Thyroid gland (tissue), 4 donors: ENCODE results near the gene CATSPER4. TPM values are rescaled to one million over a fixed set of nuclear protein-coding genes. Genes with fewer than 3 reads are reported as not detected.

Experiments used
- DNase-seq, 2 donors: peaks; one replicate each; pipeline ENCODE4 v3.0.0-alpha.2; 2019
- H3K27ac ChIP-seq, 3 donors: fragments of 200-600 bp; sonication (generic); 1 replicate in 2 of 3; 2 replicates in 1 of 3; pipeline ENCODE4 v1.5.1; 2016 to 2019; ENCODE audit warnings: mild to moderate bottlenecking in 1 of 3, moderate library complexity in 1 of 3
- H3K27me3 ChIP-seq: fragments of 200-600 bp; sonication (generic); one replicate; pipeline ENCODE4 v1.5.1; 2019
- H3K36me3 ChIP-seq, 2 donors: fragments of 200-600 bp; sonication (generic); one replicate each; pipeline ENCODE4 v1.5.1; 2016 to 2019
- H3K4me1 ChIP-seq, 2 donors: fragments of 200-600 bp; sonication (generic); one replicate each; pipeline ENCODE4 v1.5.1; 2017 to 2019
- H3K4me3 ChIP-seq, 3 donors: fragments of 200-600 bp; sonication (generic); replicated peaks in 1 of 3; 1 replicate in 2 of 3; 2 replicates in 1 of 3; pipeline ENCODE4 v1.5.1; 2016; ENCODE audit warnings: mild to moderate bottlenecking in 1 of 3
- H3K9me3 ChIP-seq: fragments of 200-600 bp; sonication (generic); one replicate; pipeline ENCODE4 v1.5.1; 2017
- POLR2A ChIP-seq, 2 donors: fragments of 450-650 bp; IDR thresholded peaks; one replicate each; pipeline ENCODE4 v1.6.1; 2017; ENCODE audit warnings: antibody characterized with exemption in 2 of 2, mild to moderate bottlenecking in 2 of 2, moderate library complexity in 1 of 2
- WGBS, 2 donors: methylation state at CpG; one replicate each; pipeline ENCODE4 v1.1.5; 2017; 5-methylcytosine and 5-hydroxymethylcytosine counted together
- intact Hi-C: fragments of 100-400 bp; cut with DNase I; formaldehyde crosslinking; loops from one replicate; pipeline ENCODE4 v1.15.1; 2023
- total RNA-seq, 4 donors: library from RNA; depleted of rRNA; stranded (reverse); fragments of >200 nt; gene quantifications; one replicate each; pipeline ENCODE4 v1.2.3, GENCODE V29; 2016
- TF ChIP-seq, protein P1 (sequence below), 6 experiments: fragments of 200-600 bp in 3 of 6; fragments of 450-650 bp in 3 of 6; sonication (generic) in 3 of 6; IDR thresholded peaks; one replicate each; pipeline ENCODE4 v1.5.1; 2016 to 2019; ENCODE audit warnings: antibody characterized with exemption in 6 of 6, mild to moderate bottlenecking in 2 of 6, inconsistent platforms in 1 of 6, moderate library complexity in 1 of 6

The CATSPER4 gene
- total RNA-seq, 4 donors from 2014 or later, result not detected

DNA sequence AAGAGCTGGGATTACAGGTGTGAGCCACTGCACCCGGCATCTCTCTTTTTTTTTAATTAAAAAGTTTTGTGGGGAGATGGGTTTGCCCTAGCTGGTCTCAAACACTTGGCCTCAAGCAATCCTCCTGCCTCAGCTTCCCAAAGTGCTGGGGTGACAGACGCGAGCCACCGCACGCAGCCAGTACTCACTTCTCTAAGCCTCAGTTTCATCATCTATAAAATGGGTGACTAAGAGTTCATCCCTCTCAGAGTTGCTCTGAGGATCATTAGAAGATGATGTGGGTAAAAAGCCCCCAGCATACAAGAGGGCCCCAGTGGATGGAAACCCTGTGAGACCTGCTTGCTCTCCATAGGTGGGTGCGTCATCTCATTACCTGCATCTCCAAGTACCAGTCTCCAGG, 2.5 kb upstream of the CATSPER4 start:
- Histone ChIP-seq H3K27me3 (no peaks in the 10 kb centered on the region), H3K4me3 (no peak overlapping the region), H3K27ac (no peak overlapping the region), H3K9me3 (no peaks in the 10 kb centered on the region), H3K36me3 (peaks cover 5 to 19% of the 10 kb centered on the region in 2 donors), H3K4me1 (no peaks in the 10 kb centered on the region)
- intact Hi-C loops, result no loop called here
- TF ChIP-seq, protein P1, sequence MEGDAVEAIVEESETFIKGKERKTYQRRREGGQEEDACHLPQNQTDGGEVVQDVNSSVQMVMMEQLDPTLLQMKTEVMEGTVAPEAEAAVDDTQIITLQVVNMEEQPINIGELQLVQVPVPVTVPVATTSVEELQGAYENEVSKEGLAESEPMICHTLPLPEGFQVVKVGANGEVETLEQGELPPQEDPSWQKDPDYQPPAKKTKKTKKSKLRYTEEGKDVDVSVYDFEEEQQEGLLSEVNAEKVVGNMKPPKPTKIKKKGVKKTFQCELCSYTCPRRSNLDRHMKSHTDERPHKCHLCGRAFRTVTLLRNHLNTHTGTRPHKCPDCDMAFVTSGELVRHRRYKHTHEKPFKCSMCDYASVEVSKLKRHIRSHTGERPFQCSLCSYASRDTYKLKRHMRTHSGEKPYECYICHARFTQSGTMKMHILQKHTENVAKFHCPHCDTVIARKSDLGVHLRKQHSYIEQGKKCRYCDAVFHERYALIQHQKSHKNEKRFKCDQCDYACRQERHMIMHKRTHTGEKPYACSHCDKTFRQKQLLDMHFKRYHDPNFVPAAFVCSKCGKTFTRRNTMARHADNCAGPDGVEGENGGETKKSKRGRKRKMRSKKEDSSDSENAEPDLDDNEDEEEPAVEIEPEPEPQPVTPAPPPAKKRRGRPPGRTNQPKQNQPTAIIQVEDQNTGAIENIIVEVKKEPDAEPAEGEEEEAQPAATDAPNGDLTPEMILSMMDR (IDR thresholded peaks at IDR 0.05), result no peak
- no peak for TF ChIP-seq POLR2A (IDR thresholded peaks at IDR 0.05)
- DNase-seq, result no peak
- 99% methylated on average over 6 of the region's 6 CpGs for WGBS, 2 donors

DNA sequence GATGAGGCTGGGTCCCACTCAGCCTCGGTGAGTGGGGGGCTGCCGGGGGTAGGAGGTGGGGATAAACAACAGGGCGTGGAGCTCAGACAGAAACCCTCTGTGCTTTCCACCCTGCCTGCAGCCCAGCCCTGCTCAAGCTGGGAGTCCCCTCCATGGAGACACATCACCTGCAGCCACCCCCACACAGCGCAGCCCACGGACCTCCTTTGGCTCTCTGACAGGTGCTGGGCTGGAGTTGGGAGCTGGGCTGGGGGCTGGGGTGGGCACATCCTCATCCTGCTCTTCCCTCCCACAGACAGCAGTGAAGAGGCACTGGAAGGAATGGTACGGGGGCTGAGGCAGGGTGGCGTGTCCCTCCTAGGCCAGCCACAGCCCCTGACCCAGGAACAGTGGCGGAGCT, 1.9 kb upstream of the CATSPER4 start:
- no peaks in the 10 kb centered on the region for H3K9me3 ChIP-seq
- no peaks in the 10 kb centered on the region for H3K27me3 ChIP-seq
- no peak overlapping the region for H3K27ac ChIP-seq
- H3K36me3 ChIP-seq, result peaks cover 5 to 17% of the 10 kb centered on the region in 2 donors
- H3K4me3 ChIP-seq, result no peak overlapping the region
- TF ChIP-seq, protein P1 (IDR thresholded peaks at IDR 0.05), result no peak
- no peak for TF ChIP-seq POLR2A (IDR thresholded peaks at IDR 0.05)
- no peaks in the 10 kb centered on the region for H3K4me1 ChIP-seq
- intact Hi-C loops, result no loop called here
- no peak for DNase-seq
- WGBS, 2 donors, result 86 to 94% methylated on average over 6 to 8 of the region's 8 CpGs

DNA sequence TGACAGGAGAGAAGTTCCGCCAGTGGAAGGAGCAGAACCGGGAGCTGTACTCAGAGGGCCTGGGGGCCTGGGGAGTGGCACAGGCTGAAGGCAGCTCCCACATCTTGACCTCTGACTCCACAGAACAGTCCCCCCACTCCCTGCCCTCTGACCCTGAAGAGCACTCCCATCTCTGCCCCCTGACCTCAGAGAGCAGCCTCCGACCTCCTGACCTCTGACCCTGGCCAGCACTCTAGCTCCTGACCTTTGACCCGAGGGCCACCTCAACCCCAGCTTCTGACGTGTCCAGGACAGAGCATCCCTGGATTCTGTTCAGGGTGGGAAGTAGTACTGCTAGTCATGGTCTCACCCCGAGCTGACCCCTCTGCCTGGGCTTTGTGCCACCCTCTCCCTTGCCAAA, 1.1 kb upstream of the CATSPER4 start:
- intact Hi-C loops, result no loop called here
- 83 to 87% methylated on average over 6 of the region's 6 CpGs for WGBS, 2 donors
- no peak overlapping the region for H3K4me3 ChIP-seq
- no peak for DNase-seq
- peaks cover 5 to 15% of the 10 kb centered on the region in 2 donors for H3K36me3 ChIP-seq
- no peaks in the 10 kb centered on the region for H3K4me1 ChIP-seq
- H3K27ac ChIP-seq, result no peak overlapping the region
- TF ChIP-seq POLR2A (IDR thresholded peaks at IDR 0.05), result no peak
- TF ChIP-seq, protein P1 (IDR thresholded peaks at IDR 0.05), result no peak
- no peaks in the 10 kb centered on the region for H3K9me3 ChIP-seq
- no peaks in the 10 kb centered on the region for H3K27me3 ChIP-seq

DNA sequence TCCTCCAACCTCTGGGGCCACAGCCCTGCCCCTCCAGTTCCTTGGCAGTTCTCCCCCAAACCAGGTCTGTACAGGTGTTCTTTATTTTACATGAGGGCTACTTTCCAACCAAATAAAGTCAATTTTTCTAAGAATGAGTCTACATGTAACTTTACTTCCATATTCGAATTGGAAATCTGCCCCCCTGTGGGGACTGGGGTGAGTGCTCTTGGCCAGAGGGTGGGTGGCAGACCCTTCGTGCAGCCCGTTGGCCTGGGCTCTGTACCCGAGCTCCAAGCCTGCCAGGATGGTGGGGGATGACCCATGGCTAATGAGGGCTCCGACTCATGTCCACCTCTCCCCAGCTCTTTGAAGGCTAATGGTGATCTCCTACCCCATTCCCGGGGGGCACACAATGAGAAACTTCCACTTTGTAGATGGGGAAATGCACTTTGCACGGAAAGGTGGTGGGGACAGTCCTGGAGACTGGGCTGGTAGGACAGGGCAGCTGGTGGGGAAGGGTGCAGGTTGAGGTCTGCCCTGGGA, 589 bp upstream of the CATSPER4 start:
- peaks cover 5 to 12% of the 10 kb centered on the region in 2 donors for H3K36me3 ChIP-seq
- H3K27me3 ChIP-seq, result no peaks in the 10 kb centered on the region
- no peaks in the 10 kb centered on the region for H3K9me3 ChIP-seq
- intact Hi-C loops, result no loop called here
- no peak for DNase-seq
- no peak overlapping the region for H3K4me3 ChIP-seq
- no peak overlapping the region for H3K27ac ChIP-seq
- WGBS, 2 donors, result 80 to 89% methylated on average over 7 of the region's 7 CpGs
- H3K4me1 ChIP-seq, result no peaks in the 10 kb centered on the region
- no peak for TF ChIP-seq POLR2A (IDR thresholded peaks at IDR 0.05)

DNA sequence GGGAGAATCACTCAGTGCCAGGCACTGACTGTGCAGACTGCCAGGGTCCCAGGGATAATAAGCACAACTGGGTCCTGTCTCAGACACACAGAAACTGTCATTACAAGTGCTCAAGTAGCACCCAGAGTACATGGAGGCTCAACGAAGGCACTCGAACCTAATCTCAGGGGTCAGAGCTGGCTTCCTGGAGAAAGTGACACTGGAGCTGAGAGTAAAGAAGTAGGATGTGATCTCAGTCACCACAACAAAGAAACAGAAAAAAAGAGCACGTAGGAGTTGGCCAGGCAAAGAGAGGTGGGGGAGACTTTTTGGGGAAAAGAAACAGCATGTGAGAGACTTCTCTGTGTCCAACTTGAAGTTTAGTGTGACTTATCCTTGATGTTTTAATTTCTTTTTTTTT, 1.3 kb downstream of the CATSPER4 start:
- 45 to 51% methylated on average over 3 of the region's 3 CpGs for WGBS, 2 donors
- no peaks in the 10 kb centered on the region for H3K27me3 ChIP-seq
- no peaks in the 10 kb centered on the region for H3K4me1 ChIP-seq
- no peak for DNase-seq
- H3K36me3 ChIP-seq, result peaks cover 5 to 8% of the 10 kb centered on the region in 2 donors
- intact Hi-C loops, result no loop called here
- no peak overlapping the region for H3K27ac ChIP-seq
- TF ChIP-seq, protein P1 (IDR thresholded peaks at IDR 0.05), result no peak
- no peak for TF ChIP-seq POLR2A (IDR thresholded peaks at IDR 0.05)
- H3K4me3 ChIP-seq, result no peak overlapping the region
- H3K9me3 ChIP-seq, result no peaks in the 10 kb centered on the region

DNA sequence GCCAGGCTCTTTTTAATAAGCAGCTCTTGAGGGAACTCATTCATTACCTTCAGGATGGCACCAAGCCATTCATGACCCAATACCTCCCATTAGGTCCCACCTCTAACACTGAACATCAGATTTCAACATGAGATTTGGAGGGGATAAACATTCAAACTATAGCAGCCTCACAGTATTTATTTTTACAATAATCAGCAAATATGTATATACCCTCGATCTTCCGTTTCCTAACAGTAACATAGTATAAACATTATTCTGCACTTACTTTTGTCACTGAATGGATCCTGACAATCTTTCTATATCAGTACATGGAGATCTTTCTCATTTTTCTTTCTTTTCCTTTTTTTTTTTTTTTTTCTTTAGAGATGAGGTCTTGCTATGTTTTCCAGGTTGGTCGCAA, 5.4 kb downstream of the CATSPER4 start:
- no peak for DNase-seq
- H3K9me3 ChIP-seq, result no peaks in the 10 kb centered on the region
- TF ChIP-seq, protein P1 (IDR thresholded peaks at IDR 0.05), result no peak
- TF ChIP-seq POLR2A (IDR thresholded peaks at IDR 0.05), result no peak
- no peak overlapping the region for H3K4me3 ChIP-seq
- no peaks in the 10 kb centered on the region for H3K36me3 ChIP-seq
- intact Hi-C loops, result no loop called here
- H3K27me3 ChIP-seq, result no peaks in the 10 kb centered on the region
- 91 to 92% methylated on average over 3 of the region's 3 CpGs for WGBS, 2 donors
- H3K4me1 ChIP-seq, result no peaks in the 10 kb centered on the region
- no peak overlapping the region for H3K27ac ChIP-seq
